ENCODE results near the gene ZEB1.
A peak's percentile ranks its signal among the peaks of the same experiment; 100 is the strongest.

Gene ZEB1

GRCh38 chr10:31317171-31317570 is 1.8 kb upstream of the ZEB1 start:
- DNase-seq (ENCODE audit: extremely low spot score), result no peak
- TF ChIP-seq, protein P1, sequence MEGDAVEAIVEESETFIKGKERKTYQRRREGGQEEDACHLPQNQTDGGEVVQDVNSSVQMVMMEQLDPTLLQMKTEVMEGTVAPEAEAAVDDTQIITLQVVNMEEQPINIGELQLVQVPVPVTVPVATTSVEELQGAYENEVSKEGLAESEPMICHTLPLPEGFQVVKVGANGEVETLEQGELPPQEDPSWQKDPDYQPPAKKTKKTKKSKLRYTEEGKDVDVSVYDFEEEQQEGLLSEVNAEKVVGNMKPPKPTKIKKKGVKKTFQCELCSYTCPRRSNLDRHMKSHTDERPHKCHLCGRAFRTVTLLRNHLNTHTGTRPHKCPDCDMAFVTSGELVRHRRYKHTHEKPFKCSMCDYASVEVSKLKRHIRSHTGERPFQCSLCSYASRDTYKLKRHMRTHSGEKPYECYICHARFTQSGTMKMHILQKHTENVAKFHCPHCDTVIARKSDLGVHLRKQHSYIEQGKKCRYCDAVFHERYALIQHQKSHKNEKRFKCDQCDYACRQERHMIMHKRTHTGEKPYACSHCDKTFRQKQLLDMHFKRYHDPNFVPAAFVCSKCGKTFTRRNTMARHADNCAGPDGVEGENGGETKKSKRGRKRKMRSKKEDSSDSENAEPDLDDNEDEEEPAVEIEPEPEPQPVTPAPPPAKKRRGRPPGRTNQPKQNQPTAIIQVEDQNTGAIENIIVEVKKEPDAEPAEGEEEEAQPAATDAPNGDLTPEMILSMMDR (IDR thresholded peaks at IDR 0.05; ENCODE audit: control extremely low read depth, extremely low read depth, low read depth, missing control alignments), result no peak
- ChIA-PET CTCF (interaction anchor here (1.1 to 1.7 kb wide), 3 partner anchors 13 to 491 kb away, joined by 3 read pairs; partner anchors contain the start of gene ZNF438), POLR2A (no interaction called here)

DNA sequence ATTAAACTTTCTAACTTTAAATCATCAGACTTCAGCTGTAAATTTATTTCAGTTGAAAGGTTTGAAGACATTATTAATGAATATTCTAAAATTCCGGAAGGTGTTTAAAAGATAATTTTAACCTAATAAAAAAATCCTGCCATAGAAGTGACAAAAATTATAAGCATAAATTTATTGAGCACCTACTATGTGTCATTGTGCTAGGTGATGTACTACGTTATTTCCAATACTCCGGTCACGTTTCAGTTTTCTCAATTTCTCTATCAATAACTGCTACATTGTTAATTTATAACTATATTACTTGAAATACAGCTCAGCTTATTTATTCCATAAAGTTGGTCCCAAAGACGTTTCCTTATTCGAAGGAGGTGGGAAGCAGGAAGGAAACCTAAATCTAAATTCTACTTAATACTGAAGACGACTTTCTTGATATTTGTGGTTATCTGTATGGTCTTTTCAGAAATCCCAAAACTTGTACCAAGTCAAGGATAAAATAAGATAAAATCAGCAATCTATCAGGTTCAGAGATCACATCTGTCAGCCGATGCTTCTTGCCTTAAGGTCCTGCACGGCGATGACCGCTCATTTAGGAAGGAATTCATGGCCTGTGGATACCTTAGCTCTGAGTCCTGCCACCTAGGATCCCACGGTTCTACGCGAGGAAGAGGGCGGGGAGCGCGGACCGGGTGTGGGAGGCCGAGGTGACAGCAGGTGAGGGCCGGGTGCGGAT is 1.2 kb upstream of the ZEB1 start:
- no peak for DNase-seq (ENCODE audit: extremely low spot score)
- CTCF ChIA-PET, result interaction anchor here (1.1 to 1.7 kb wide), 6 partner anchors 8 to 490 kb away, joined by 3 to 4 read pairs (median 3); partner anchors contain the start of gene ZNF438
- TF ChIP-seq, protein P1 (IDR thresholded peaks at IDR 0.05; ENCODE audit: control extremely low read depth, extremely low read depth, low read depth, missing control alignments), result no peak
- POLR2A ChIA-PET, result interaction anchor here (2.1 kb wide), 1 partner anchor 66 kb away, joined by 7 read pairs; no protein-coding TSS in a partner anchor

GRCh38 chr10:31318382-31318853 is 598 bp upstream of the ZEB1 start:
- TF ChIP-seq, protein P1 (IDR thresholded peaks at IDR 0.05; ENCODE audit: control extremely low read depth, extremely low read depth, low read depth, missing control alignments), result no peak
- ChIA-PET POLR2A (interaction anchor here (2.1 kb wide), 1 partner anchor 66 kb away, joined by 7 read pairs; no protein-coding TSS in a partner anchor), CTCF (interaction anchor here (1.2 to 1.7 kb wide), 5 partner anchors 9 to 490 kb away, joined by 3 to 4 read pairs (median 3); partner anchors contain the start of gene ZNF438)
- DNase-seq (ENCODE audit: extremely low spot score), result peak; percentile 88

GRCh38 chr10:31319602-31320549 is 860 bp downstream of the ZEB1 start:
- ChIA-PET POLR2A (interaction anchor here (2.1 kb wide), 1 partner anchor 64 kb away, joined by 7 read pairs; no protein-coding TSS in a partner anchor), CTCF (no interaction called here)
- DNase-seq (ENCODE audit: extremely low spot score), result peak; percentile 45
- TF ChIP-seq, protein P1 (IDR thresholded peaks at IDR 0.05; ENCODE audit: control extremely low read depth, extremely low read depth, low read depth, missing control alignments), result no peak

- TF ChIP-seq, protein P1 (IDR thresholded peaks at IDR 0.05; ENCODE audit: control extremely low read depth, extremely low read depth, low read depth, missing control alignments), result no peak
- DNase-seq (ENCODE audit: extremely low spot score), result peak; percentile 42
- CTCF ChIA-PET, result no interaction called here
- POLR2A ChIA-PET, result no interaction called here
Measured at GRCh38 chr10:31320550-31321211, 1.7 kb downstream of the ZEB1 start.
